ENCODE measurements around the gene ITIH5.
A peak's percentile ranks its signal among the peaks of the same experiment; 100 is the strongest.

ITIH5 gene

DNA sequence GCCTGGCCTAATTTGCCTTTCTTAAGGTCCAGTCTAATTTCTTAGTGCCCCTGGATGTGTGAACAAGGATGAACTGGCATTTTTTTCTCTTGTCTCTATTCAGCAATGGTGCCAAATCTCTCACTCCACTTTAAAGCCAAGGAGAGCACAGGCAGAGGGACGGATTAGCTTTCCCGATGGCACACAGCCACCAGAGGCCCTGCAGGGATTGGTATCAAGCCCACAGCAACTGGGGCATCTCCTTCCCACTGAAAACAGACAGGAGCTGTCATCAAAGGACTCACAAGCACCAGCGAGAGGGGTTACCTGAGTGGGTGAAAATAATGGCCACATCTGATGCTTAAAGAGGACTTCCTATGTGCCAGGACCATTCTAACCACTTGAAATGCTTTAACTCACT lies 83.1 kb downstream of the ITIH5 start:
- no peak for DNase-seq (ENCODE audit: low spot score)

- no peak for DNase-seq (ENCODE audit: low spot score)
Observed at GRCh38 chr10:7580520-7580919, 86.2 kb downstream of the ITIH5 start.

DNA sequence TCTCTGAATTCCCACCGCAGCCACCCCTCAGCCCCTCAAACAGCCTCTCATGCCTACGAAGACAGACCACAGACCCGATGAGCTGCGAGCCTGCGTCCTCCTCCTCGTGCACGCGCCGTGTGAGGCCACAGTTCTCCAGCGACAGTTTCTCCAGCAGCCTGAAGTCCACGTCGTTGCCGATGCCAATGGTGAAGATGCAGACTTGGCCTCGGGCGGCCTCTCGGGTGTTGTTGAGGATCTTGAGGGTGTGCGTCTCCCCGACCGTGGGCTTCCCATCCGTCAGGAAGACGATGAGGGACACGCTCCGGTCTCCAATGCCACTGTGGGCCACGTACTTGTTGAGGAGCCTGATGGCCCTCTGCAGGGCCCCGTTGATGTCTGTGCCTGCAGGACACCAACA lies 87.1 kb downstream of the ITIH5 start:
- DNase-seq (ENCODE audit: low spot score) = no peak

DNA sequence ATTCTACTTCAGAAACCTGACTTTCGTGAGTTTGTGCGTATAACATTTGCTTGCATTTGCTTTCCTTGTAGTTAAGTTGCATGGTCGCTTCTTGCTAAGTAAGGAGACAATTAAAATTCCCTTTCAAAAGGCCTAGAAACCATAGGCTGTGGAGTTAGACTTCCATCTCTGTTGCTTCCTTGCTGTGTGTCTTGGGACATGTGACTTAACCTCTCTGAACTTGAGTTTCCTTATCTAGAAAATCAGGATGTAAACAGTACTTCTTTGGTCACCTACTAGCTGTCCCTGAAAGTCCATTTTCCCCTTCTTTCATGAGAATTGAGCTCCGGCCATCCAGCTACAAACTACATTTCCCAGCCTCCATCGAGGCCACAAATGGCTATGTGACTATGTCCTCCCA lies 89.2 kb downstream of the ITIH5 start:
- DNase-seq (ENCODE audit: low spot score) = no peak

DNA sequence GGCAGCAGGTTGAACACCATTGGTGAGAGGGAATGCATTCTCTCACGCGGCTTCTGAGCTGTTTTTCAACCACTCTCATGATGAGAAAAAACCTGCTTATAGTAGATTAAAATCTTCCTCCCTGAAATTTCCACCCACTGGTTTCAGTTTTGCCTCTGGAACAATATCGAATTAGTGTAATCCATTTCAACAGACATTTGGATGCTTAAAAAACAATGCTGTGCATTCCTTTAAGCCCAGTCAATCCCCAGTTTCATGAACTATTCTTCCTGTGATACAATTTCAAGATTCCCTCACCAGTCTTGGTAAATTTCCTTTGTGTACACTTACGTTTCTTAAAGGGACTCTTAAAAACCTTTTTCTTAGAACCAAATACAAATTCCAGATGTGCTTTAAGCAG lies 89.6 kb downstream of the ITIH5 start:
- no peak for DNase-seq (ENCODE audit: low spot score)

GRCh38 chr10:7576340-7576739 lies 90.4 kb downstream of the ITIH5 start:
- DNase-seq (ENCODE audit: low spot score) = no peak

- no peak for DNase-seq (ENCODE audit: low spot score)
Observed at GRCh38 chr10:7572391-7572790, 94.4 kb downstream of the ITIH5 start.

GRCh38 chr10:7571981-7572380 lies 94.8 kb downstream of the ITIH5 start:
- no peak for DNase-seq (ENCODE audit: low spot score)

DNA sequence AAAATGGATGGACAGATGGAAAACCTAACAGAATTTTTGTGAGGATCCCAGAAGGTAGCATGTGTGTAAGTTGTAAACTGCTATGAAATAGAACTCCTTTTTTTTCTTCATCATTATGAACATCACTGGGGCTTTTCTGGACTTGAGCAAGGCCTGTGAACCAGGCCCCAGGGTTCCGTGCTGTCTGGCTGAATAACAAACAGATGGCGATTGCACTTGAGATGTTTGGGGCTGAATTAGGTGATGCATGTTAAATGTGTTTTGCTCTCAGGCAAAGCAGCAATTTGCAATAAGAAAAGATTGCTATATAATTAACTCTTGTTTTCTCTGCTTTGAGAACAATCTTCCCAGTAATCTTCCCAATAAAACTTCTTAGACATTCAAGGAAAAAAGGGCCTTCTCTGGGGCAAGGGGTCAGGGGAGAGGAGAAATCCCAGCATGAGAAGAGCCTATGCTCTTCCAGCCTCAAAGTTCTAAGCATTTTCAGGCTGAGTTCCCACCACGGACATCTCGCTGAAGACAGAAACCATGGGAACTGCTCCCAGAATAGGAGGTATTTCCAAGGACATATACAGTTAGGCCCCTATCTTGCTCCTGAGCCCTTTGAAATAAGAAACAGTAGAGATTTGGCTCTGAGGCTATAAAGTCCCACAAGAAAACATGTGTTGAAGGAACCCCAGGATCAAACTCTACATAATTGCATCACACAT lies 98.7 kb downstream of the ITIH5 start:
- no peak for DNase-seq (ENCODE audit: low spot score)

- DNase-seq (ENCODE audit: low spot score) = no peak
Observed at GRCh38 chr10:7566891-7567290, 99.9 kb downstream of the ITIH5 start.

DNA sequence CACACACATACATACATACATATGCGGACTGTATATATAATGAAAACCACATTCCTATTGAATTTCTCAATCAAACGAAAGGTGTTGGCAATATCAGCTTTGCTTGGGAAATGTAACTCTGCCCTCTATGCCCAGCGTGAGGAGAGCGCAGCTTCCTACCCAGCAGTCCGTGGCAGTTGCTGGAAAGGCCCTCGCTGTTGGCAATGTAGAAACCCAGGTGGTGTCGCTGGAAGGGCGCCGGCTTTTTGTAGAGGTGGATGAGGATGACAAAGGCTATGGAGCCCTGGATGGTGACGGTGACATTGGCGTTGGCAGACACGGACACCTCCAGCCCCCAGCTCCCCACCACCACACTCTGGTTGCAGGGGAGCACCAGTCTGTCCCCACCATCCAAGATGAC lies 100.9 kb downstream of the ITIH5 start:
- DNase-seq (ENCODE audit: low spot score) = no peak

DNA sequence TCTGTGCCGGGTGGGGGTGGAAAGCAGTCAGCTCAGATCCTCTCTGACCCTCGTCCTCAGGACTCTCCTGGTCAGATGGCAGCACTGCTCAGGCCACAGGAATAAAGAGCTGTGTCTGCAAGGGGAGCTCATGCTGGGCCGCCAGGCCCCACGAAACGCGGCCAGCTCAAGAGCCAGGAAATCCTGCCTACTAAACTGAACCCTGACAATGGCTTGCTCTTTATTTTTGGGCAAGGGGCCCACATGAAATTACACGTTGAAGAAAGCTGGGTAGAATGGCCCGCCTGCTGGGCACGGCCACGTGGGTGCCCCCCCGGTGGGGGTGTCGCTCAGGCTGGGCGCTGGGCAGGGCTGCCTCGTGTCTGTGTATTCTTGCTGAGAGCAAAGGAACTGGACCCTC lies 103.0 kb downstream of the ITIH5 start:
- peak; percentile 68 for DNase-seq (ENCODE audit: low spot score)

DNA sequence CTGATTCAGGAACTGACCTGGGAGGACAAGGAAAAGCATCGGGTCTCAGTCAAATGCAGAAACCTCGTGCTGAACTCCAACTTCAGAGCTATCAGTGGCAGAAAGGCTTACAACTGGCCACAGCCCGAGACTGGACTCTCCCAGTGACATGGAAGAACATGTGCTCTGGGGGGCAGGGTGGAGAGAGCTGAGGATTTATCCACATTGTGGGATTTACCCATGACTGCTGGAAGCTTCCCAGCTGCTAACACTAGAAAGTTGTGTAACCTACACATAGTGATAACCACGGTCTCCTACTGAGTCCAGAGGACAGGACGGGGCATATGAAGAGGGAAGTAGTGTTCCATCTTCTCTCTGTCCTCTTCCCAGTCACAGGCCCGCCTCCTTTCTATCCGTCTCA lies 103.4 kb downstream of the ITIH5 start:
- DNase-seq (ENCODE audit: low spot score) = no peak

DNA sequence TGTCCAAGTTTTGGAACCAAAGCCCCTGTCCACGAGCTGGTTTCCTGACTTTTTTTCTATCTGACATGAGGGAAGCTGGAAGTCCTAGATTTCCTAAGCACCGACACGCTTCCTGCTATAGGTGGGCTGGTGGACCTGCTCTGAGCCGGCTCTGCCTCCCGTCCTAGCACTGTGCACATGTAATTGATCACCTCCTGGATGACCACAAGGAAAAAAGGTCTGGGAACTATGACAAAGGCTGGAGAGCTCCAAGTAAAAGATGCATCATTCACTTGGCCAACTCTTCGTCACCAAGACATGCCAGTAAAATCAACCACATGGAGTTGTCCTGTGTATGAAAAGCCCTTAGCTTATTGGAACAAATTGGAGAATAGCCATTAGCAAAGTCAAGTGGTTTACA lies 104.8 kb downstream of the ITIH5 start:
- DNase-seq (ENCODE audit: low spot score) = no peak

DNA sequence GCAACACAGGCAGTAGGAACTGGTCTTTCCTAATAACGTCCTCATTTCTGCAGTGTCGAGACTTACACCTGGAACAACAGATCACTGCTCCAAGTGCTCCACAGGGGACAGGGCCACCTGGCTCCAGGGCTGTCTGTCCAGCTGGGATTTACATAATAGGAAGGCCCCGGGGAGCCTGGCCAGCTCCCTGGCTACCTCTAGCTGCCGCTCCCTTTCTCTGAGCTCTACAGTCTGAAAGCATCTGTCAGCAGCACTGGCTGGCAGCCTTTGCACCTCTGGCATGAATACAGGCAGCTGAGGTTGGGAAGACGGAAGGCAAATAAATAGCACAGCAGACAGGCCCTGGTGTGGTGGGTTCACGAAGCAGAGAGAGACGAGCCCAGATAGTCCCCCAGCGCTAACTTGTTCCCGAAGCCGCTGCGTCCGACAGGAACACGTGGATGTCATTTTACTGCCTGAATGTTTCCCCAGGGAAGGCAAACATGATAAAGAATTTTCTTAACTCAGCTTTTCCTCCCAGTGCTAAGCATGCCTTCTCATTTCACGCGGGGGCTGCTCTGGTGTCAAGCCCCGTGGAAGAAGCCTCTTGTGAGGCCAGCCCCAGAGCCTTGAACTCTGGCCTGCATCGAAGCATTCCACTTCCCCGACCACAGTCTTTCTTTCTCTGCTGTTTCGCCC lies 105.4 kb downstream of the ITIH5 start:
- DNase-seq (ENCODE audit: low spot score) = peak; percentile 43

- no peak for DNase-seq (ENCODE audit: low spot score)
Observed at GRCh38 chr10:7560519-7560918, 106.2 kb downstream of the ITIH5 start.

DNA sequence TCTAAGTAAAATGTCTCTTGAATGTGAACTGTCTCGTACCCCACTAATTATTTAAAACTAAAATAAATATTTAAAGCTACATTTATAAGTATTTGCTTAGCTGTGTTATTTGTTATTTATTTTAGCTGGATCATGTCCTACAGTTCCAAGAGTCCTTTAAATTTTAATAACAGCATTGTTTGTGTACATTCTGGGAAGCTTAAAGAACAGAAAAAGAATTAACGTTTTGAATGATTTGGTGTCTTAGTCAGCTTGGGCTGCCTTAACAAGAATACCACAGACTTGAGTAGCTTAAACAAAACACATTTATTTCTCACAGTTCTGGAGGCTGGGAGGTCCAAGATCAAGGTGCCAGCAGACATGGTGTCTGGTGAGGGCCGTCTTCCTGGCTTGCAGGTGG lies 107.4 kb downstream of the ITIH5 start:
- no peak for DNase-seq (ENCODE audit: low spot score)

GRCh38 chr10:7558036-7558435 lies 108.7 kb downstream of the ITIH5 start:
- DNase-seq (ENCODE audit: low spot score) = no peak

DNA sequence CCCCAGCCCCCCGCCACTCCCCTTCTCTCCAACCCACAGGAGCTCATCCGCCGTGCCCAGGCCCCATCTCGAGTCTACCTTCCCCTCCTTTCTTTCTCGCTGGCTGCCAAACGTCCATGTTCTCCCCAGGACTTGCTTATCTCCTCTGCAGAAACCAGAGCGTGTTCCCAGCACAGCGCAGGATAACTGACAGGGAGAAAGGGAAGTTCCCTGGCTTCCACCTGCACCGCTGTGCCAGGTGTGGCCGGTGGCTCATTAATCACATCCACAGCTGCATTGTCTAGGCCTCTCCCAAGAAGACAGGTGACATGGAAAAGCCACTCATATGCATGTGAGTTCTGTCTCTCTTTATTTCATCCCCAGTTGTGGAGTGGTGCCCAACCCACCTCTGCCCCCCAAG lies 113.2 kb downstream of the ITIH5 start:
- no peak for DNase-seq (ENCODE audit: low spot score)

- DNase-seq (ENCODE audit: low spot score) = peak; percentile 71
Observed at GRCh38 chr10:7551950-7552716, 114.6 kb downstream of the ITIH5 start.

DNA sequence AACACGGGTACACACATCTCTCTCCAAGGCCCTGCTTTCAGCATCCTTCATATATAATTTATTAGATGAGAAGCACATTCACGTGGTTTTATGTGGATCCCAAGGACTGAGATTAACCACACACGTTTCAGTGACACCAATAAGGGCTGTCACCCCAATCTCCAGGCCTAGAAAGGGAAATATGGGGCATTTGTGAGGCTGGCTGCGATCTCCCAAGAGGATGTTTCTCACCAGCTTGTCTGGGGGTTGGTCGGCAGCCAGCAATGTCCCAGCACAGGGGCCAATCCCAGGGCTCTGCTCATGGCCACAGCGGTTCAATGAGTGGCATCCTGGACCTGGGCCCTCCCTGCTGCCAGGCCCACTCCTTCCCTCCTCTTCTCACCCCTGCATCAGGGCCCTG lies 115.5 kb downstream of the ITIH5 start:
- DNase-seq (ENCODE audit: low spot score) = peak; percentile 47

- peak; percentile 65 for DNase-seq (ENCODE audit: low spot score)
Observed at GRCh38 chr10:7550013-7550412, 116.8 kb downstream of the ITIH5 start.

- DNase-seq (ENCODE audit: low spot score) = no peak
Observed at GRCh38 chr10:7547829-7548228, 118.9 kb downstream of the ITIH5 start.
